H1 (cell line): ENCODE data around the gene SGK1. TPM values are rescaled to one million over a fixed set of nuclear protein-coding genes. Genes with fewer than 3 reads are reported as not detected.

Experiments used
- CTCF ChIA-PET: fragments of 300-600 bp; sonication (Branson Sonifier 250); formaldehyde crosslinking; loops from one replicate; lab custom pipeline; 2021; ENCODE audit not compliant: partially characterized antibody; lab: Charles Lee
- POLR2A ChIA-PET: fragments of 300-600 bp; sonication (Branson Sonifier 250); formaldehyde crosslinking; loops from one replicate; lab custom pipeline; 2021; ENCODE audit warnings: inconsistent platforms; ENCODE audit not compliant: partially characterized antibody; lab: Charles Lee
- DNase-seq, 2 experiments: peaks; one replicate each; pipeline versions ENCODE4 v3.0.0 to v3.0.0-alpha.2; 2010 to 2022; ENCODE audit warnings: low spot score in 2 of 2, low read depth in 1 of 2, mixed read lengths in 1 of 2
- FAIRE-seq: peaks from 2 replicates; lab custom pipeline; 2011; peaks lifted over from hg19 to GRCh38; lab: Jason Lieb, UNC
- H2AFZ ChIP-seq: 2 replicates; pipeline ENCODE4 v1.8.1; 2012; ENCODE audit warnings: low read length, inconsistent platforms
- H2AK5ac ChIP-seq: 2 replicates; pipeline ENCODE4 v1.6.1; 2013; ENCODE audit warnings: low read depth, low read length
- H2BK120ac ChIP-seq: replicated peaks from 2 replicates; pipeline ENCODE3; 2013; ENCODE audit warnings: low read depth, low read length, inconsistent platforms
- H2BK12ac ChIP-seq: 2 replicates; pipeline ENCODE4 v1.6.1; 2013; ENCODE audit warnings: low read depth, low read length
- H2BK15ac ChIP-seq: 2 replicates; pipeline ENCODE4 v1.6.1; 2013; ENCODE audit warnings: low read length
- H2BK20ac ChIP-seq: 2 replicates; pipeline ENCODE4 v1.6.1; 2013; ENCODE audit warnings: low read length
- H2BK5ac ChIP-seq: 2 replicates; pipeline ENCODE4 v1.6.1; 2013; ENCODE audit warnings: low read depth, low read length
- H3K14ac ChIP-seq: 2 replicates; pipeline ENCODE4 v1.6.1; 2013; ENCODE audit warnings: inconsistent platforms; ENCODE audit not compliant: insufficient read length
- H3K18ac ChIP-seq: 2 replicates; pipeline ENCODE4 v1.6.1; 2013; ENCODE audit warnings: low read length; ENCODE audit errors: extremely low read depth
- H3K23ac ChIP-seq: 2 replicates; pipeline ENCODE4 v1.6.1; 2013; ENCODE audit warnings: inconsistent platforms; ENCODE audit not compliant: insufficient read length
- H3K23me2 ChIP-seq: 2 replicates; pipeline ENCODE4 v1.6.1; 2013; ENCODE audit warnings: low read depth, low read length
- H3K27ac ChIP-seq: 2 replicates; pipeline ENCODE4 v1.6.1; 2011; ENCODE audit warnings: low read depth, low read length, inconsistent platforms
- H3K27me3 ChIP-seq, 4 experiments: replicated peaks in 1 of 4; 1 replicate in 1 of 4; 2 replicates in 3 of 4; pipeline versions ENCODE4 v1.6.1 to v1.8.1; 2011 to 2013; ENCODE audit warnings: low read length in 3 of 4, mild to moderate bottlenecking in 3 of 4, inconsistent platforms in 2 of 4, mixed read lengths in 2 of 4, moderate library complexity in 1 of 4; ENCODE audit not compliant: control insufficient read depth in 3 of 4, insufficient read depth in 3 of 4; ENCODE audit errors: extremely low read depth in 1 of 4
- H3K36me3 ChIP-seq, 4 experiments: 2 replicates each; pipeline versions ENCODE4 v1.6.1 to v1.8.1; 2011 to 2013; ENCODE audit warnings: mild to moderate bottlenecking in 4 of 4, low read length in 3 of 4, moderate library complexity in 2 of 4, control low read depth in 1 of 4, inconsistent platforms in 1 of 4; ENCODE audit not compliant: insufficient read depth in 4 of 4, control insufficient read depth in 2 of 4
- H3K4ac ChIP-seq: replicated peaks from 2 replicates; pipeline ENCODE3; 2013; ENCODE audit warnings: low read length, low read depth, mixed read lengths, inconsistent platforms; ENCODE audit not compliant: insufficient read length
- H3K4me1 ChIP-seq, 4 experiments: replicated peaks in 1 of 4; 1 replicate in 1 of 4; 2 replicates in 3 of 4; pipeline versions ENCODE4 v1.6.1 to v1.8.1; 2011 to 2013; ENCODE audit warnings: low read length in 3 of 4, inconsistent platforms in 2 of 4, mixed read lengths in 1 of 4; ENCODE audit not compliant: insufficient read depth in 4 of 4, control insufficient read depth in 3 of 4
- H3K4me2 ChIP-seq, 2 experiments: 2 replicates each; pipeline versions ENCODE4 v1.6.1 to v1.8.1; 2011 to 2013; ENCODE audit warnings: low read depth in 2 of 2, low read length in 2 of 2, control low read depth in 1 of 2, inconsistent platforms in 1 of 2, mild to moderate bottlenecking in 1 of 2; ENCODE audit not compliant: insufficient read depth in 1 of 2
- H3K4me3 ChIP-seq, 4 experiments: fragments of 200-600, 300-600 bp in 1 of 4; sonication (generic), shearing (Covaris generic), sonication (Bioruptor Twin) in 1 of 4; 2 replicates each; pipeline versions ENCODE4 v1.5.1 to v1.8.1; 2011 to 2016; ENCODE audit warnings: low read length in 4 of 4, low read depth in 3 of 4, control low read depth in 2 of 4, inconsistent platforms in 2 of 4, mild to moderate bottlenecking in 2 of 4, mixed read lengths in 1 of 4, moderate library complexity in 1 of 4; ENCODE audit not compliant: insufficient read depth in 2 of 4; ENCODE audit errors: extremely low read depth in 1 of 4
- H3K56ac ChIP-seq: replicated peaks from 2 replicates; pipeline ENCODE3; 2013; ENCODE audit warnings: low read depth, mild to moderate bottlenecking, mixed read lengths, low read length, inconsistent platforms; ENCODE audit not compliant: insufficient read length
- H3K79me1 ChIP-seq: 2 replicates; pipeline ENCODE4 v1.6.1; 2013; ENCODE audit warnings: low read depth, low read length, control low read depth
- H3K79me2 ChIP-seq, 2 experiments: 2 replicates each; pipeline versions ENCODE4 v1.6.1 to v1.8.1; 2012 to 2013; ENCODE audit warnings: low read length in 2 of 2, mild to moderate bottlenecking in 2 of 2, inconsistent platforms in 1 of 2; ENCODE audit not compliant: insufficient read depth in 2 of 2, control insufficient read depth in 1 of 2
- H3K9ac ChIP-seq, 4 experiments: replicated peaks in 1 of 4; 1 replicate in 1 of 4; 2 replicates in 3 of 4; pipeline versions ENCODE4 v1.6.1 to v1.8.1; 2011 to 2013; ENCODE audit warnings: low read depth in 3 of 4, low read length in 3 of 4, control low read depth in 2 of 4, mild to moderate bottlenecking in 2 of 4, moderate library complexity in 2 of 4, inconsistent platforms in 1 of 4; ENCODE audit errors: extremely low read depth in 1 of 4
- H3K9me3 ChIP-seq, 2 experiments: 2 replicates each; pipeline versions ENCODE4 v1.6.1 to v1.8.1; 2012 to 2013; ENCODE audit warnings: mild to moderate bottlenecking in 2 of 2, moderate library complexity in 2 of 2, control low read depth in 1 of 2, inconsistent platforms in 1 of 2, low read depth in 1 of 2, low read length in 1 of 2, mixed read lengths in 1 of 2; ENCODE audit not compliant: insufficient read depth in 2 of 2
- H4K20me1 ChIP-seq, 2 experiments: replicated peaks in 1 of 2; 2 replicates each; pipeline versions ENCODE3 to v1.8.1; 2011 to 2013; ENCODE audit warnings: inconsistent platforms in 2 of 2, low read length in 2 of 2, mild to moderate bottlenecking in 1 of 2; ENCODE audit not compliant: insufficient read depth in 2 of 2, control insufficient read depth in 1 of 2
- H4K5ac ChIP-seq: 2 replicates; pipeline ENCODE4 v1.6.1; 2013; ENCODE audit warnings: low read length, low read depth, mixed read lengths, inconsistent platforms; ENCODE audit not compliant: insufficient read length
- H4K8ac ChIP-seq: 2 replicates; pipeline ENCODE4 v1.8.0; 2013; ENCODE audit warnings: mild to moderate bottlenecking, moderate library complexity, low read length, inconsistent platforms; ENCODE audit not compliant: insufficient read depth; ENCODE audit errors: extremely low read depth
- H4K91ac ChIP-seq: replicated peaks from 2 replicates; pipeline ENCODE3; 2013; ENCODE audit warnings: low read length, mixed read lengths, inconsistent platforms; ENCODE audit not compliant: insufficient read length
- ASH2L ChIP-seq: fragments of 200-600, 300-600 bp; sonication (generic); IDR thresholded peaks from one replicate; pipeline ENCODE4 v1.7.1; 2017; ENCODE audit warnings: low read length
- BACH1 ChIP-seq: IDR thresholded peaks from 2 replicates; pipeline ENCODE4 v1.6.1; 2012; ENCODE audit warnings: low read length, improper control_type of control experiment
- CBX8 ChIP-seq: fragments of 300-800, 300-1000 bp; sonication (generic); IDR thresholded peaks from 2 replicates; pipeline ENCODE4 v1.7.1; 2016; ENCODE audit warnings: low read depth, low read length, borderline replicate concordance
- CHD1 ChIP-seq: IDR thresholded peaks from 2 replicates; pipeline ENCODE4 v1.6.1; 2012; ENCODE audit warnings: low read depth, low read length, improper control_type of control experiment
- CTCF ChIP-seq, 3 experiments: IDR thresholded peaks; 1 replicate in 2 of 3; 2 replicates in 1 of 3; pipeline versions ENCODE4 v1.5.1 to v1.6.1; 2011; ENCODE audit warnings: low read length in 3 of 3, mild to moderate bottlenecking in 3 of 3, inconsistent platforms in 2 of 3, low read depth in 1 of 3, moderate library complexity in 1 of 3; ENCODE audit not compliant: insufficient read depth in 1 of 3; ENCODE audit errors: control extremely low read depth in 1 of 3
- E2F6 ChIP-seq: IDR thresholded peaks from 2 replicates; pipeline ENCODE4 v1.6.1; 2012; ENCODE audit warnings: inconsistent platforms
- SIX5 ChIP-seq: IDR thresholded peaks from 2 replicates; pipeline ENCODE4 v1.6.1; 2011; ENCODE audit warnings: mild to moderate bottlenecking, low read depth, low read length
- SP4 ChIP-seq: IDR thresholded peaks from 2 replicates; pipeline ENCODE4 v1.6.1; 2012; ENCODE audit warnings: low read length, inconsistent platforms
- TCF12 ChIP-seq: IDR thresholded peaks from 2 replicates; pipeline ENCODE4 v1.6.1; 2011; ENCODE audit warnings: low read depth, mild to moderate bottlenecking, low read length
- WGBS, 2 experiments: shearing (Covaris generic) in 1 of 2; methylation state at CpG; one replicate each; pipeline versions ENCODE4 v1.1.6 to v1.1.7; 2013 to 2015; ENCODE audit warnings: low lambda C conversion rate in 2 of 2, mixed read lengths in 2 of 2, inconsistent platforms in 1 of 2, low coverage in 1 of 2, missing lambda C conversion rate in 1 of 2; ENCODE audit not compliant: insufficient replicate concordance in 2 of 2, insufficient coverage in 1 of 2, insufficient read length in 1 of 2; ENCODE audit errors: extremely low coverage in 1 of 2, missing lambda C conversion rate in 1 of 2; 5-methylcytosine and 5-hydroxymethylcytosine counted together
- polyA plus RNA-seq, 7 experiments: library from polyadenylated mRNA; depleted of rRNA in 3 of 7; stranded (reverse) in 5 of 7; unstranded in 2 of 7; fragments of >200 nt in 5 of 7; fragments of 200-250 nt in 2 of 7; gene quantifications; 1 replicate in 5 of 7; 2 replicates in 1 of 7; 4 replicates in 1 of 7; pipeline versions ENCODE4 v1.2.1 to v1.2.3, GENCODE V29; 2011 to 2013; ENCODE audit warnings: missing spikeins in 2 of 7, mixed read lengths in 2 of 7
- total RNA-seq: library from RNA; stranded (reverse); fragmentation: NEBNext Ultra II Directional; extraction: Animal tissue kit (Norgen Biotek cat#: 25700); gene quantifications from 2 replicates; pipeline ENCODE4 v1.2.1, GENCODE V29; 2021

SGK1 gene
- total and polyA plus RNA-seq, 2 of the 8 experiments (the other 6 are each of a cell fraction or from before 2014, with no cell fraction given) = 14.5 to 18.4 TPM

- Histone ChIP-seq H3K27ac (no peak overlapping the region), H3K4ac (no peak overlapping the region), H4K8ac (no peak overlapping the region), H3K79me2 (no peaks in the 10 kb centered on the region), H4K91ac (no peak overlapping the region), H3K27me3 (0 out of 7 replicates have a peak, but pooled peaks cover 0 to 2% (median 0%) of the 10 kb centered on the region in 4 experiments), H2BK20ac (no peak overlapping the region), H3K79me1 (no peaks in the 10 kb centered on the region), H3K56ac (no peak overlapping the region), H3K23me2 (peaks cover 10% of the 10 kb centered on the region), H2BK12ac (no peak overlapping the region), H3K9me3 (no peaks in the 10 kb centered on the region), H3K4me2 (peak overlapping the region; percentile 88 to 90), H4K5ac (no peak overlapping the region), H3K14ac (no peak overlapping the region), H3K36me3 (no peaks in the 10 kb centered on the region), H3K4me1 (peaks cover 5 to 15% (median 7%) of the 10 kb centered on the region in 4 experiments; a peak in 5 of 7 replicates), H2AK5ac (no peak overlapping the region), H3K23ac (no peak overlapping the region), H2AFZ (no peak overlapping the region), H3K18ac (no peak overlapping the region), H2BK5ac (no peak overlapping the region), H2BK120ac (no peak overlapping the region), H4K20me1 (no peaks in the 10 kb centered on the region), H3K9ac (no peak overlapping the region), H2BK15ac (no peak overlapping the region), H3K4me3 (peak overlapping the region; percentile 35 to 64 (median 62); a peak in 5 of 8 replicates)
- 54% methylated on average over 8 of the region's 8 CpGs; no CpG with 5 or more reads in 1 of the 2 experiments for WGBS, 2 experiments
- FAIRE-seq = no peak
- DNase-seq = no peak
- CTCF ChIA-PET = interaction anchor here (0.5 to 2.1 kb wide), 8 partner anchors 15 to 1721 kb away, joined by 3 to 10 read pairs (median 4); no protein-coding TSS in a partner anchor
- POLR2A ChIA-PET = interaction anchor here (0.8 to 1.2 kb wide), 2 partner anchors 135 to 144 kb away, joined by 3 read pairs; no protein-coding TSS in a partner anchor
- TF ChIP-seq CHD1 (no peak), SP4 (no peak), ASH2L (no peak), TCF12 (no peak), BACH1 (no peak), SIX5 (no peak), CTCF (IDR thresholded peaks at IDR 0.05; ENCODE audit: control extremely low read depth in 1 of 3, insufficient read depth in 1 of 3, low read depth in 1 of 3, low read length in 3 of 3) (no peak), CBX8 (no peak), E2F6 (no peak)
These were observed 493 bp upstream of the SGK1 start for GRCh38 chr6:134318236-134318973.
